ENCODE results near the gene TIMD4.

TIMD4 gene

DNA sequence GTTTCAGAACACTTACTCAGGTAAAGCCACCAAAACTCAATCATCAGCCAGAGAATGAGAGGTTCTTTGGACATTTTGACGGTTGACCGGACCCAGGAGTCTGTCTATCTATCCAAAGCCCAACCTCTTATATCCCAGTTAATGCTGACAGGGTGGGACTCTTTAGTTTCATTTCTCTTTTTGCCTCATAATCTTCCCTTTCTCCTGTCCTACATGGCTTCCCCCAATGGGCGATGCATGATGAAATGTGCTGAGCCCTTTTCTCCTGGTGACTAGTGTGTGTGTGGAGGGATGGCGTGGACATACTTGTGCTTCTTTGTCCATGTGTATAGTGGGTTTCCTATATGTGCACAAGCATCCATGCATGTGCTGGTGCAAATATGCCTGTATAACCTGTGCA lies at the start of gene TIMD4:
TIMD4 (minus strand) TSS at position 102 of the 400 bp plus-strand sequence; CDS start at position 74, 28 bp downstream.
- DNase-seq (ENCODE audit: low read depth) = no peak
- TF ChIP-seq, protein P1, sequence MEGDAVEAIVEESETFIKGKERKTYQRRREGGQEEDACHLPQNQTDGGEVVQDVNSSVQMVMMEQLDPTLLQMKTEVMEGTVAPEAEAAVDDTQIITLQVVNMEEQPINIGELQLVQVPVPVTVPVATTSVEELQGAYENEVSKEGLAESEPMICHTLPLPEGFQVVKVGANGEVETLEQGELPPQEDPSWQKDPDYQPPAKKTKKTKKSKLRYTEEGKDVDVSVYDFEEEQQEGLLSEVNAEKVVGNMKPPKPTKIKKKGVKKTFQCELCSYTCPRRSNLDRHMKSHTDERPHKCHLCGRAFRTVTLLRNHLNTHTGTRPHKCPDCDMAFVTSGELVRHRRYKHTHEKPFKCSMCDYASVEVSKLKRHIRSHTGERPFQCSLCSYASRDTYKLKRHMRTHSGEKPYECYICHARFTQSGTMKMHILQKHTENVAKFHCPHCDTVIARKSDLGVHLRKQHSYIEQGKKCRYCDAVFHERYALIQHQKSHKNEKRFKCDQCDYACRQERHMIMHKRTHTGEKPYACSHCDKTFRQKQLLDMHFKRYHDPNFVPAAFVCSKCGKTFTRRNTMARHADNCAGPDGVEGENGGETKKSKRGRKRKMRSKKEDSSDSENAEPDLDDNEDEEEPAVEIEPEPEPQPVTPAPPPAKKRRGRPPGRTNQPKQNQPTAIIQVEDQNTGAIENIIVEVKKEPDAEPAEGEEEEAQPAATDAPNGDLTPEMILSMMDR (IDR thresholded peaks at IDR 0.05; ENCODE audit: low read length, missing control alignments) = no peak
- no peak within 1 kb of the TSS for H3K4me3 ChIP-seq (replicated peaks; ENCODE audit: low read depth, low read length)

DNA sequence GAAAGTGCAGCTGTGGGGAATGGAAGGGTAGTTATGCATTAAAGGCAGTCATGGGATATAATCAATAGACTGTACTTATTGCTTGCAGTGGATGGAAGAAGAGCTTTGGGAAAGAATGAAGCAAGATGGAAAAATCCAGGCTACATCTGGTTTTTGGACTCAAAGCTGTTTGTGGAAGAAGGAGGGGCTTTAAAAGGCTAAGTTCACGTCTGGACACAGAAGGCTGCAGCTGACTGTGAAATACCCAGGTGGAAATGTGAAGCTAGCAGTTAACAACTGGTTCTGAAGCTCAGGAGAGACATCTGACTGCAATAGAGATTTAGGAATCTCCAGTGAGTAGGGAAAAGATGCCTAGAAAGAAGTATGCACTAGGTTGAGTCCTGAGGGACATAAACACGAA lies 43.2 kb upstream of the TIMD4 start:
- no peak overlapping the region for H3K4me3 ChIP-seq (replicated peaks; ENCODE audit: low read depth, low read length)
- DNase-seq (ENCODE audit: low read depth) = no peak
- TF ChIP-seq, protein P1 (IDR thresholded peaks at IDR 0.05; ENCODE audit: low read length, missing control alignments) = no peak

DNA sequence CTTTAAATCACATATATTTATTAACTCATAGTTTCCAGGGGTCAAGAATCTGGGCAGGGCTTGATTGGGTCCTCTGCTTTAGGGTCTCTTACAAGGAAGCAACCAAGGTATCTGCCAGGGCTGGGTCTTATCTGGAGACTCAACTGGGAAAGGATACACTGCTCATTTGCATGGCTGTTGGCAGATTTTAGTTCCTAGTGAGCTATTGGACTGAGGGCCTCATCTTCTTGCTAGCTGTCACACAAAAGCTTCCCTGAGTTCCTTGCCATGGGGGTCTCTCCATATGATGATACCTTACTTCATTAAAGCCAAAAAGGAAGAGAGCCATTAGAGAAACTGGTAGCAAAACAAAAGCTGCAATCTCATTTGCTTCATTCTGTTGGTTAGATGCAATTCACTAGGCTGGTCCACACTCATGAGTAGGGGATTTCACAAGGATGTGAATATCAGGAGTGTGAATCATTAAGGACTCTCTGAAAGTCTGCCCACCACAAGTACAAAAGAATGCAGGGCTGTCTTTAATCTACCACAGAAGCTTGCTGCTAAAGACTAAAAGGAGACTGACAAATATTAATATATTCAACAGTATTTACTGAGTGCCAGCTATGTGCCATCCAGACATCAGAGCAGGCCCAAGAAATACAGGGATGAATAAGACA lies 42.0 kb upstream of the TIMD4 start:
- H3K4me3 ChIP-seq (replicated peaks; ENCODE audit: low read depth, low read length) = no peak overlapping the region
- DNase-seq (ENCODE audit: low read depth) = no peak
- TF ChIP-seq, protein P1 (IDR thresholded peaks at IDR 0.05; ENCODE audit: low read length, missing control alignments) = no peak

DNA sequence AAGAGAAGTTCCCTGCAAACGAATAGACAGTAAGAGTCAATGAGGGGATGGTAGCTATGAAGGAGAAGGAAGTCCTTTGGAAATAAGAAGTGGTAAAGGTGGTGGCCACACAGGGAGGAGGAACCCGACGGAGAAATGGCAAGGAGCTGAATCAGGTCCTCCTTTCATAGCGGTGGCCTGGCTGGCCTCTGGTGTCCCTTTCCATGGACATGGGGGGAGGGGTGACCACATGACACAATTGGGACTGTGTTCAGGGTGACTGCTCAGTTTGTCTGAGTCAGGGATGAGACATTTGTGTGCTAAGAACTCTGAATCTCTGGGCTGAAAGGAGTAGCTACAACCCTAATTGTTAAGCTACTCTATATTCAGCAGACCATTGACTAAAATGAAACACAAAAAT lies 28.7 kb upstream of the TIMD4 start:
- no peak overlapping the region for H3K4me3 ChIP-seq (replicated peaks; ENCODE audit: low read depth, low read length)
- DNase-seq (ENCODE audit: low read depth) = no peak
- TF ChIP-seq, protein P1 (IDR thresholded peaks at IDR 0.05; ENCODE audit: low read length, missing control alignments) = no peak

DNA sequence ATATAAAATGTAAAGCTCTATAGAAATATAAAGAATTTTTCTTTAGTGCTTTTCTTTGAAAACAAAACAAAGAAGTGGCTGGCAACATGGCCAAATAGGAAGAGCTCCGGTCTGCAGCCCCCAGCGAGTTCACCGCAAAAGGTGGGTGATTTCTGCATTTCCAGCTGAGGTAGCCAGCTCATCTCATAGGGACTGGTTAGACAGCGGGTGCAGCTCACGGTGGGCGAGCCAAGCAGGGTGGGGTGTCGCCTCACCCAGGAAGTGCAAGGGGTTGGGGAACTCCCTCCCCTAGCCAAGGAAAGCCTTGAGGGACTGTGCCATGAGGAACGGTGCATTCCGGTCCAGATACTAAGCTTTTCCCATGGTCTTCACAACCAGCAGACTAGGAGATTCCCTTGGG lies 21.0 kb upstream of the TIMD4 start:
- DNase-seq (ENCODE audit: low read depth) = no peak
- no peak overlapping the region for H3K4me3 ChIP-seq (replicated peaks; ENCODE audit: low read depth, low read length)
- TF ChIP-seq, protein P1 (IDR thresholded peaks at IDR 0.05; ENCODE audit: low read length, missing control alignments) = no peak

DNA sequence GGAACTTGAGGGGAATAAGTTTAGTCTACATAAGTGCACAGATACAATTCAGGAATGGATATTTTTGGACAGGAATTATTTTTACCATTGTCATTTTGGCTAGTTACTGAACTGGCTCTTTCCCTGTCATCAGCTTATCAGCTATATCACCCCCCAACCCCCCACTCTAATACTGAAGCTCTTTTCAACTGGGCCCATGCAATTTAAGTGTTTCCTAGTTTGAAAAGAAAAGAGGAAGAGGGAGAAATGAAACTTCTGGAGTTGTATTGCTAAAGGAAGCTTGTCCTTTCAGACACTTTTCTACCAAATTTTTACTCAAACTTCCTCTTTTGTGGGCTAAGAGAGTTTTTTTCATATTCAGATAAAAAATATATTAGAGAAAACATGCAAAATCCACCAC lies 18.5 kb upstream of the TIMD4 start:
- TF ChIP-seq, protein P1 (IDR thresholded peaks at IDR 0.05; ENCODE audit: low read length, missing control alignments) = no peak
- no peak overlapping the region for H3K4me3 ChIP-seq (replicated peaks; ENCODE audit: low read depth, low read length)
- no peak for DNase-seq (ENCODE audit: low read depth)

DNA sequence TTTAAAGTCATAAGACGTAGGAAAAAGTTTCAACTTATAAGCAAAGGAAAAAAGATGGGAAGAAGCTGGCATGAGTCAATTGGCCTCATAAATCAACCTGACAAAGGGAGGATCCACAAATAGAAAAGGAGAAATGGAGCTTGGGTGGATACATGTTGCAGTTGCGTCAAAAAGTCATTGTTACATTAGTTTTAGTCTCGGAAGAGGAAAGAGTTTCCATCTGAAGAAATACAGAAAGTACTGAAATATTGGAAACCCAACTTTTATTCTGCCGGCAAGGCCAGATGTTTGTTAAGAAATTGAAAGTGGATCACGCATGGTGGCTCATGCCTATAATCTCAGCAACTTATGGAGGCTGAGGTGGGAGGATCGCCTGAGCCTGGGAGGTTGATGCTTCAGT lies 11.3 kb upstream of the TIMD4 start:
- no peak for DNase-seq (ENCODE audit: low read depth)

More for the DNA sequence above, 11.3 kb upstream of the TIMD4 start:
- H3K4me3 ChIP-seq (replicated peaks; ENCODE audit: low read depth, low read length) = no peak overlapping the region
- TF ChIP-seq, protein P1 (IDR thresholded peaks at IDR 0.05; ENCODE audit: low read length, missing control alignments) = no peak

Data from fibroblast of pulmonary artery (primary cell).